ENCODE results near the gene CNTN5. TPM values are rescaled to one million over a fixed set of nuclear protein-coding genes. Genes with fewer than 3 reads are reported as not detected.

CNTN5 gene
- total RNA-seq, 1 donor from 2014 or later, result not detected

- no peak for DNase-seq (ENCODE audit: low read depth)
Measured at GRCh38 chr11:99162819-99163218, 142.1 kb downstream of the CNTN5 start.

- DNase-seq (ENCODE audit: low read depth), result no peak
Measured at GRCh38 chr11:99170591-99170990, 149.8 kb downstream of the CNTN5 start.

- DNase-seq (ENCODE audit: low read depth), result no peak
Measured at GRCh38 chr11:99171330-99171729, 150.6 kb downstream of the CNTN5 start.

- no peak for DNase-seq (ENCODE audit: low read depth)
Measured at GRCh38 chr11:99176430-99176829, 155.7 kb downstream of the CNTN5 start.

GRCh38 chr11:99177446-99177845 is 156.7 kb downstream of the CNTN5 start:
- DNase-seq (ENCODE audit: low read depth), result no peak

- no peak for DNase-seq (ENCODE audit: low read depth)
Measured at GRCh38 chr11:99184146-99184545, 163.4 kb downstream of the CNTN5 start.

- DNase-seq (ENCODE audit: low read depth), result no peak
Measured at GRCh38 chr11:99188221-99188620, 167.5 kb downstream of the CNTN5 start.

GRCh38 chr11:99192716-99193115 is 172.0 kb downstream of the CNTN5 start:
- no peak for DNase-seq (ENCODE audit: low read depth)

- no peak for DNase-seq (ENCODE audit: low read depth)
Measured at GRCh38 chr11:99197477-99197876, 176.7 kb downstream of the CNTN5 start.

- DNase-seq (ENCODE audit: low read depth), result no peak
Measured at GRCh38 chr11:99198215-99198614, 177.5 kb downstream of the CNTN5 start.

GRCh38 chr11:99199341-99199740 is 178.6 kb downstream of the CNTN5 start:
- peak; percentile 72 for DNase-seq (ENCODE audit: low read depth)

GRCh38 chr11:99200720-99201119 is 180.0 kb downstream of the CNTN5 start:
- DNase-seq (ENCODE audit: low read depth), result no peak

GRCh38 chr11:99208813-99209212 is 188.1 kb downstream of the CNTN5 start:
- DNase-seq (ENCODE audit: low read depth), result no peak

GRCh38 chr11:99229544-99229943 is 208.8 kb downstream of the CNTN5 start:
- no peak for DNase-seq (ENCODE audit: low read depth)

- DNase-seq (ENCODE audit: low read depth), result no peak
Measured at GRCh38 chr11:99234534-99234933, 213.8 kb downstream of the CNTN5 start.

- DNase-seq (ENCODE audit: low read depth), result no peak
Measured at GRCh38 chr11:99238401-99238800, 217.7 kb downstream of the CNTN5 start.

GRCh38 chr11:99240192-99241030 is 219.7 kb downstream of the CNTN5 start:
- no peak for DNase-seq (ENCODE audit: low read depth)

- DNase-seq (ENCODE audit: low read depth), result no peak
Measured at GRCh38 chr11:99241066-99241465, 220.3 kb downstream of the CNTN5 start.

GRCh38 chr11:99244613-99245012 is 223.9 kb downstream of the CNTN5 start:
- no peak for DNase-seq (ENCODE audit: low read depth)

GRCh38 chr11:99246199-99246598 is 225.4 kb downstream of the CNTN5 start:
- no peak for DNase-seq (ENCODE audit: low read depth)

GRCh38 chr11:99256614-99257013 is 235.9 kb downstream of the CNTN5 start:
- no peak for DNase-seq (ENCODE audit: low read depth)

- no peak for DNase-seq (ENCODE audit: low read depth)
Measured at GRCh38 chr11:99257131-99257530, 236.4 kb downstream of the CNTN5 start.

GRCh38 chr11:99260696-99261095 is 239.9 kb downstream of the CNTN5 start:
- peak; percentile 16 for DNase-seq (ENCODE audit: low read depth)
